H1 (cell line): Measurements from ENCODE around the gene CACNG6. TPM values are rescaled to one million over a fixed set of nuclear protein-coding genes. Genes with fewer than 3 reads are reported as not detected.

Experiments used
- CTCF ChIA-PET: fragments of 300-600 bp; sonication (Branson Sonifier 250); formaldehyde crosslinking; loops from one replicate; lab custom pipeline; 2021; ENCODE audit not compliant: partially characterized antibody; lab: Charles Lee
- POLR2A ChIA-PET: fragments of 300-600 bp; sonication (Branson Sonifier 250); formaldehyde crosslinking; loops from one replicate; lab custom pipeline; 2021; ENCODE audit warnings: inconsistent platforms; ENCODE audit not compliant: partially characterized antibody; lab: Charles Lee
- DNase-seq, 2 experiments: peaks; one replicate each; pipeline versions ENCODE4 v3.0.0 to v3.0.0-alpha.2; 2010 to 2022; ENCODE audit warnings: low spot score in 2 of 2, low read depth in 1 of 2, mixed read lengths in 1 of 2
- FAIRE-seq: peaks from 2 replicates; lab custom pipeline; 2011; peaks lifted over from hg19 to GRCh38; lab: Jason Lieb, UNC
- H2AFZ ChIP-seq: 2 replicates; pipeline ENCODE4 v1.8.1; 2012; ENCODE audit warnings: low read length, inconsistent platforms
- H2AK5ac ChIP-seq: 2 replicates; pipeline ENCODE4 v1.6.1; 2013; ENCODE audit warnings: low read depth, low read length
- H2BK120ac ChIP-seq: replicated peaks from 2 replicates; pipeline ENCODE3; 2013; ENCODE audit warnings: low read depth, low read length, inconsistent platforms
- H2BK12ac ChIP-seq: 2 replicates; pipeline ENCODE4 v1.6.1; 2013; ENCODE audit warnings: low read depth, low read length
- H2BK15ac ChIP-seq: 2 replicates; pipeline ENCODE4 v1.6.1; 2013; ENCODE audit warnings: low read length
- H2BK20ac ChIP-seq: 2 replicates; pipeline ENCODE4 v1.6.1; 2013; ENCODE audit warnings: low read length
- H2BK5ac ChIP-seq: 2 replicates; pipeline ENCODE4 v1.6.1; 2013; ENCODE audit warnings: low read depth, low read length
- H3K14ac ChIP-seq: 2 replicates; pipeline ENCODE4 v1.6.1; 2013; ENCODE audit warnings: inconsistent platforms; ENCODE audit not compliant: insufficient read length
- H3K18ac ChIP-seq: 2 replicates; pipeline ENCODE4 v1.6.1; 2013; ENCODE audit warnings: low read length; ENCODE audit errors: extremely low read depth
- H3K23ac ChIP-seq: 2 replicates; pipeline ENCODE4 v1.6.1; 2013; ENCODE audit warnings: inconsistent platforms; ENCODE audit not compliant: insufficient read length
- H3K23me2 ChIP-seq: 2 replicates; pipeline ENCODE4 v1.6.1; 2013; ENCODE audit warnings: low read depth, low read length
- H3K27ac ChIP-seq: 2 replicates; pipeline ENCODE4 v1.6.1; 2011; ENCODE audit warnings: low read depth, low read length, inconsistent platforms
- H3K27me3 ChIP-seq, 4 experiments: replicated peaks in 1 of 4; 1 replicate in 1 of 4; 2 replicates in 3 of 4; pipeline versions ENCODE4 v1.6.1 to v1.8.1; 2011 to 2013; ENCODE audit warnings: low read length in 3 of 4, mild to moderate bottlenecking in 3 of 4, inconsistent platforms in 2 of 4, mixed read lengths in 2 of 4, moderate library complexity in 1 of 4; ENCODE audit not compliant: control insufficient read depth in 3 of 4, insufficient read depth in 3 of 4; ENCODE audit errors: extremely low read depth in 1 of 4
- H3K36me3 ChIP-seq, 4 experiments: 2 replicates each; pipeline versions ENCODE4 v1.6.1 to v1.8.1; 2011 to 2013; ENCODE audit warnings: mild to moderate bottlenecking in 4 of 4, low read length in 3 of 4, moderate library complexity in 2 of 4, control low read depth in 1 of 4, inconsistent platforms in 1 of 4; ENCODE audit not compliant: insufficient read depth in 4 of 4, control insufficient read depth in 2 of 4
- H3K4ac ChIP-seq: replicated peaks from 2 replicates; pipeline ENCODE3; 2013; ENCODE audit warnings: low read length, low read depth, mixed read lengths, inconsistent platforms; ENCODE audit not compliant: insufficient read length
- H3K4me1 ChIP-seq, 4 experiments: replicated peaks in 1 of 4; 1 replicate in 1 of 4; 2 replicates in 3 of 4; pipeline versions ENCODE4 v1.6.1 to v1.8.1; 2011 to 2013; ENCODE audit warnings: low read length in 3 of 4, inconsistent platforms in 2 of 4, mixed read lengths in 1 of 4; ENCODE audit not compliant: insufficient read depth in 4 of 4, control insufficient read depth in 3 of 4
- H3K4me2 ChIP-seq, 2 experiments: 2 replicates each; pipeline versions ENCODE4 v1.6.1 to v1.8.1; 2011 to 2013; ENCODE audit warnings: low read depth in 2 of 2, low read length in 2 of 2, control low read depth in 1 of 2, inconsistent platforms in 1 of 2, mild to moderate bottlenecking in 1 of 2; ENCODE audit not compliant: insufficient read depth in 1 of 2
- H3K4me3 ChIP-seq, 4 experiments: fragments of 200-600, 300-600 bp in 1 of 4; sonication (generic), shearing (Covaris generic), sonication (Bioruptor Twin) in 1 of 4; 2 replicates each; pipeline versions ENCODE4 v1.5.1 to v1.8.1; 2011 to 2016; ENCODE audit warnings: low read length in 4 of 4, low read depth in 3 of 4, control low read depth in 2 of 4, inconsistent platforms in 2 of 4, mild to moderate bottlenecking in 2 of 4, mixed read lengths in 1 of 4, moderate library complexity in 1 of 4; ENCODE audit not compliant: insufficient read depth in 2 of 4; ENCODE audit errors: extremely low read depth in 1 of 4
- H3K56ac ChIP-seq: replicated peaks from 2 replicates; pipeline ENCODE3; 2013; ENCODE audit warnings: low read depth, mild to moderate bottlenecking, mixed read lengths, low read length, inconsistent platforms; ENCODE audit not compliant: insufficient read length
- H3K79me1 ChIP-seq: 2 replicates; pipeline ENCODE4 v1.6.1; 2013; ENCODE audit warnings: low read depth, low read length, control low read depth
- H3K79me2 ChIP-seq, 2 experiments: 2 replicates each; pipeline versions ENCODE4 v1.6.1 to v1.8.1; 2012 to 2013; ENCODE audit warnings: low read length in 2 of 2, mild to moderate bottlenecking in 2 of 2, inconsistent platforms in 1 of 2; ENCODE audit not compliant: insufficient read depth in 2 of 2, control insufficient read depth in 1 of 2
- H3K9ac ChIP-seq, 4 experiments: replicated peaks in 1 of 4; 1 replicate in 1 of 4; 2 replicates in 3 of 4; pipeline versions ENCODE4 v1.6.1 to v1.8.1; 2011 to 2013; ENCODE audit warnings: low read depth in 3 of 4, low read length in 3 of 4, control low read depth in 2 of 4, mild to moderate bottlenecking in 2 of 4, moderate library complexity in 2 of 4, inconsistent platforms in 1 of 4; ENCODE audit errors: extremely low read depth in 1 of 4
- H3K9me3 ChIP-seq, 2 experiments: 2 replicates each; pipeline versions ENCODE4 v1.6.1 to v1.8.1; 2012 to 2013; ENCODE audit warnings: mild to moderate bottlenecking in 2 of 2, moderate library complexity in 2 of 2, control low read depth in 1 of 2, inconsistent platforms in 1 of 2, low read depth in 1 of 2, low read length in 1 of 2, mixed read lengths in 1 of 2; ENCODE audit not compliant: insufficient read depth in 2 of 2
- H4K20me1 ChIP-seq, 2 experiments: replicated peaks in 1 of 2; 2 replicates each; pipeline versions ENCODE3 to v1.8.1; 2011 to 2013; ENCODE audit warnings: inconsistent platforms in 2 of 2, low read length in 2 of 2, mild to moderate bottlenecking in 1 of 2; ENCODE audit not compliant: insufficient read depth in 2 of 2, control insufficient read depth in 1 of 2
- H4K5ac ChIP-seq: 2 replicates; pipeline ENCODE4 v1.6.1; 2013; ENCODE audit warnings: low read length, low read depth, mixed read lengths, inconsistent platforms; ENCODE audit not compliant: insufficient read length
- H4K8ac ChIP-seq: 2 replicates; pipeline ENCODE4 v1.8.0; 2013; ENCODE audit warnings: mild to moderate bottlenecking, moderate library complexity, low read length, inconsistent platforms; ENCODE audit not compliant: insufficient read depth; ENCODE audit errors: extremely low read depth
- H4K91ac ChIP-seq: replicated peaks from 2 replicates; pipeline ENCODE3; 2013; ENCODE audit warnings: low read length, mixed read lengths, inconsistent platforms; ENCODE audit not compliant: insufficient read length
- BACH1 ChIP-seq: IDR thresholded peaks from 2 replicates; pipeline ENCODE4 v1.6.1; 2012; ENCODE audit warnings: low read length, improper control_type of control experiment
- CBX8 ChIP-seq: fragments of 300-800, 300-1000 bp; sonication (generic); IDR thresholded peaks from 2 replicates; pipeline ENCODE4 v1.7.1; 2016; ENCODE audit warnings: low read depth, low read length, borderline replicate concordance
- CEBPB ChIP-seq: IDR thresholded peaks from 2 replicates; pipeline ENCODE4 v1.6.1; 2012; ENCODE audit warnings: low read depth, low read length
- CHD1 ChIP-seq: IDR thresholded peaks from 2 replicates; pipeline ENCODE4 v1.6.1; 2012; ENCODE audit warnings: low read depth, low read length, improper control_type of control experiment
- HDAC2 ChIP-seq, 2 experiments: fragments of 300-600 bp in 1 of 2; sonication (generic) in 1 of 2; IDR thresholded peaks; 2 replicates each; pipeline ENCODE4 v1.6.1; 2011 to 2012; ENCODE audit warnings: low read depth in 2 of 2, low read length in 2 of 2, mild to moderate bottlenecking in 2 of 2, moderate library complexity in 2 of 2, borderline replicate concordance in 1 of 2, inconsistent platforms in 1 of 2
- JUN ChIP-seq: IDR thresholded peaks from 2 replicates; pipeline ENCODE4 v1.6.1; 2011; ENCODE audit warnings: low read depth, mild to moderate bottlenecking, improper control_type of control experiment, low read length
- KDM5A ChIP-seq: fragments of 200-600 bp; IDR thresholded peaks from 2 replicates; pipeline ENCODE4 v1.7.1; 2012; ENCODE audit warnings: mild to moderate bottlenecking, low read length, inconsistent platforms, mixed read lengths
- NRF1 ChIP-seq: IDR thresholded peaks from 2 replicates; pipeline ENCODE4 v1.6.1; 2011; ENCODE audit warnings: mild to moderate bottlenecking, low read depth, low read length, improper control_type of control experiment
- POLR2AphosphoS5 ChIP-seq: IDR thresholded peaks from 2 replicates; pipeline ENCODE4 v1.6.1; 2011; ENCODE audit warnings: low read depth, low read length
- TBP ChIP-seq: IDR thresholded peaks from 2 replicates; pipeline ENCODE4 v1.6.1; 2011; ENCODE audit warnings: low read depth, low read length, improper control_type of control experiment
- ZNF274 ChIP-seq: IDR thresholded peaks from 2 replicates; pipeline ENCODE4 v1.7.0; 2012; ENCODE audit warnings: low read length, borderline replicate concordance; ENCODE audit errors: extremely low read depth
- WGBS, 2 experiments: shearing (Covaris generic) in 1 of 2; methylation state at CpG; one replicate each; pipeline versions ENCODE4 v1.1.6 to v1.1.7; 2013 to 2015; ENCODE audit warnings: low lambda C conversion rate in 2 of 2, mixed read lengths in 2 of 2, inconsistent platforms in 1 of 2, low coverage in 1 of 2, missing lambda C conversion rate in 1 of 2; ENCODE audit not compliant: insufficient replicate concordance in 2 of 2, insufficient coverage in 1 of 2, insufficient read length in 1 of 2; ENCODE audit errors: extremely low coverage in 1 of 2, missing lambda C conversion rate in 1 of 2; 5-methylcytosine and 5-hydroxymethylcytosine counted together
- polyA plus RNA-seq, 7 experiments: library from polyadenylated mRNA; depleted of rRNA in 3 of 7; stranded (reverse) in 5 of 7; unstranded in 2 of 7; fragments of >200 nt in 5 of 7; fragments of 200-250 nt in 2 of 7; gene quantifications; 1 replicate in 5 of 7; 2 replicates in 1 of 7; 4 replicates in 1 of 7; pipeline versions ENCODE4 v1.2.1 to v1.2.3, GENCODE V29; 2011 to 2013; ENCODE audit warnings: missing spikeins in 2 of 7, mixed read lengths in 2 of 7
- total RNA-seq: library from RNA; stranded (reverse); fragmentation: NEBNext Ultra II Directional; extraction: Animal tissue kit (Norgen Biotek cat#: 25700); gene quantifications from 2 replicates; pipeline ENCODE4 v1.2.1, GENCODE V29; 2021
- TF ChIP-seq, protein P1 (sequence below): IDR thresholded peaks from 2 replicates; pipeline ENCODE4 v1.6.1; 2011; ENCODE audit warnings: low read depth, mild to moderate bottlenecking, low read length; ENCODE audit not compliant: insufficient read depth

Gene CACNG6
- total and polyA plus RNA-seq, 2 of the 8 experiments (the other 6 are each of a cell fraction or from before 2014, with no cell fraction given): 1.2 to 1.6 TPM

DNA sequence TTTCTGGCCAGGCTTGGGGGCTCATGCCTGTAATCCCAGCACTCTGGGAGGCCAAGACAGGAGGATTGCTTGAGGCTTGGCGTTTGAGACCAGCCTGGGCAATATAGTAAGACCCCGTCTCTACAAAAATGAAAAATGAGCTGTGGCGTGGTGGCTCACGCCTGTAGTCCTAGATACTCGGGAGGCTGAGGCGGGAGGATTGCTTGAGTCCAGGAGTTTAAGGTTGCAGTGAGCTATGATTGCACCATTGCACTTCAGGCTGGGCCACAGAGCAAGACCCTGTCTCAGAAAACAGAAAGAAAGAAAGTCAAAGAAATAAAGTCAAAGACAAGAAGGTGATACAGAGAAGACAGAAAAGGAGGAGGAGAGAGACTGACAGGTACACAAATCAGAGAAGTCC is 2.5 kb upstream of the CACNG6 start:
- H3K23me2 ChIP-seq: peaks cover 9% of the 10 kb centered on the region; the same call in 1 of the 2 replicates
- H2BK5ac ChIP-seq: no peak overlapping the region
- no peak overlapping the region for H2BK15ac ChIP-seq
- peaks cover 0 to 15% (median 7%) of the 10 kb centered on the region in 4 experiments; a peak in 6 of 7 replicates for H3K4me1 ChIP-seq
- H3K79me2 ChIP-seq: no peaks in the 10 kb centered on the region
- ChIA-PET CTCF (interaction anchor here (0.6 to 1.2 kb wide), 3 partner anchors 27 to 181 kb away, joined by 3 to 4 read pairs (median 3); no protein-coding TSS in a partner anchor), POLR2A (interaction anchor here (0.6 to 2.7 kb wide), 11 partner anchors 9 to 178 kb away, joined by 3 to 13 read pairs (median 5); partner anchors contain the start of genes PRPF31 and TFPT)
- no peaks in the 10 kb centered on the region for H3K79me1 ChIP-seq
- no peak overlapping the region for H3K23ac ChIP-seq
- H4K20me1 ChIP-seq: peaks cover 0 to 3% of the 10 kb centered on the region in 2 experiments
- H2AK5ac ChIP-seq: no peak overlapping the region
- H4K8ac ChIP-seq: no peak overlapping the region
- no peak overlapping the region for H3K4me3 ChIP-seq
- no peaks in the 10 kb centered on the region for H3K36me3 ChIP-seq
- H3K27me3 ChIP-seq: peaks cover 2 to 29% (median 19%) of the 10 kb centered on the region in 4 experiments
- H3K4ac ChIP-seq: no peak overlapping the region
- H2AFZ ChIP-seq: no peak overlapping the region
- H3K18ac ChIP-seq: no peak overlapping the region
- FAIRE-seq: no peak
- WGBS, 2 experiments: 87% methylated on average over 6 of the region's 6 CpGs; no CpG with 5 or more reads in 1 of the 2 experiments
- no peak overlapping the region for H4K91ac ChIP-seq
- no peak overlapping the region for H2BK12ac ChIP-seq
- H3K14ac ChIP-seq: no peak overlapping the region
- H3K9ac ChIP-seq: no peak overlapping the region
- no peak for DNase-seq
- no peak overlapping the region for H3K56ac ChIP-seq
- no peak overlapping the region for H2BK20ac ChIP-seq
- H3K27ac ChIP-seq: no peak overlapping the region
- no peaks in the 10 kb centered on the region for H3K9me3 ChIP-seq
- no peak overlapping the region for H2BK120ac ChIP-seq
- H4K5ac ChIP-seq: no peak overlapping the region
- no peak for TF ChIP-seq TBP
- TF ChIP-seq ZNF274: no peak
- TF ChIP-seq KDM5A: no peak
- no peak for TF ChIP-seq BACH1
- no peak for TF ChIP-seq CBX8
- TF ChIP-seq POLR2AphosphoS5: no peak
- TF ChIP-seq NRF1: no peak
- TF ChIP-seq, protein P1, sequence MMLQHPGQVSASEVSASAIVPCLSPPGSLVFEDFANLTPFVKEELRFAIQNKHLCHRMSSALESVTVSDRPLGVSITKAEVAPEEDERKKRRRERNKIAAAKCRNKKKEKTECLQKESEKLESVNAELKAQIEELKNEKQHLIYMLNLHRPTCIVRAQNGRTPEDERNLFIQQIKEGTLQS: no peak
- no peak for TF ChIP-seq CHD1
- no peak for TF ChIP-seq CEBPB
- no peak for TF ChIP-seq JUN
- no peak for TF ChIP-seq HDAC2 (IDR thresholded peaks at IDR 0.05; ENCODE audit: borderline replicate concordance in 1 of 2, low read depth in 2 of 2, low read length in 2 of 2)
- H3K4me2 ChIP-seq: no peak overlapping the region
